H1 (cell line): Measurements from ENCODE around the gene ZBED6. TPM values are rescaled to one million over a fixed set of nuclear protein-coding genes. Genes with fewer than 3 reads are reported as not detected.

Experiments
- CTCF ChIA-PET: fragments of 300-600 bp; sonication (Branson Sonifier 250); formaldehyde crosslinking; loops from one replicate; lab custom pipeline; 2021; ENCODE audit not compliant: partially characterized antibody; lab: Charles Lee
- POLR2A ChIA-PET: fragments of 300-600 bp; sonication (Branson Sonifier 250); formaldehyde crosslinking; loops from one replicate; lab custom pipeline; 2021; ENCODE audit warnings: inconsistent platforms; ENCODE audit not compliant: partially characterized antibody; lab: Charles Lee
- DNase-seq, 2 experiments: peaks; one replicate each; pipeline versions ENCODE4 v3.0.0 to v3.0.0-alpha.2; 2010 to 2022; ENCODE audit warnings: low spot score in 2 of 2, low read depth in 1 of 2, mixed read lengths in 1 of 2
- FAIRE-seq: peaks from 2 replicates; lab custom pipeline; 2011; peaks lifted over from hg19 to GRCh38; lab: Jason Lieb, UNC
- H2AFZ ChIP-seq: 2 replicates; pipeline ENCODE4 v1.8.1; 2012; ENCODE audit warnings: low read length, inconsistent platforms
- H2AK5ac ChIP-seq: 2 replicates; pipeline ENCODE4 v1.6.1; 2013; ENCODE audit warnings: low read depth, low read length
- H2BK120ac ChIP-seq: replicated peaks from 2 replicates; pipeline ENCODE3; 2013; ENCODE audit warnings: low read depth, low read length, inconsistent platforms
- H2BK12ac ChIP-seq: 2 replicates; pipeline ENCODE4 v1.6.1; 2013; ENCODE audit warnings: low read depth, low read length
- H2BK15ac ChIP-seq: 2 replicates; pipeline ENCODE4 v1.6.1; 2013; ENCODE audit warnings: low read length
- H2BK20ac ChIP-seq: 2 replicates; pipeline ENCODE4 v1.6.1; 2013; ENCODE audit warnings: low read length
- H2BK5ac ChIP-seq: 2 replicates; pipeline ENCODE4 v1.6.1; 2013; ENCODE audit warnings: low read depth, low read length
- H3K14ac ChIP-seq: 2 replicates; pipeline ENCODE4 v1.6.1; 2013; ENCODE audit warnings: inconsistent platforms; ENCODE audit not compliant: insufficient read length
- H3K18ac ChIP-seq: 2 replicates; pipeline ENCODE4 v1.6.1; 2013; ENCODE audit warnings: low read length; ENCODE audit errors: extremely low read depth
- H3K23ac ChIP-seq: 2 replicates; pipeline ENCODE4 v1.6.1; 2013; ENCODE audit warnings: inconsistent platforms; ENCODE audit not compliant: insufficient read length
- H3K23me2 ChIP-seq: 2 replicates; pipeline ENCODE4 v1.6.1; 2013; ENCODE audit warnings: low read depth, low read length
- H3K27ac ChIP-seq: 2 replicates; pipeline ENCODE4 v1.6.1; 2011; ENCODE audit warnings: low read depth, low read length, inconsistent platforms
- H3K27me3 ChIP-seq, 4 experiments: replicated peaks in 1 of 4; 1 replicate in 1 of 4; 2 replicates in 3 of 4; pipeline versions ENCODE4 v1.6.1 to v1.8.1; 2011 to 2013; ENCODE audit warnings: low read length in 3 of 4, mild to moderate bottlenecking in 3 of 4, inconsistent platforms in 2 of 4, mixed read lengths in 2 of 4, moderate library complexity in 1 of 4; ENCODE audit not compliant: control insufficient read depth in 3 of 4, insufficient read depth in 3 of 4; ENCODE audit errors: extremely low read depth in 1 of 4
- H3K36me3 ChIP-seq, 4 experiments: 2 replicates each; pipeline versions ENCODE4 v1.6.1 to v1.8.1; 2011 to 2013; ENCODE audit warnings: mild to moderate bottlenecking in 4 of 4, low read length in 3 of 4, moderate library complexity in 2 of 4, control low read depth in 1 of 4, inconsistent platforms in 1 of 4; ENCODE audit not compliant: insufficient read depth in 4 of 4, control insufficient read depth in 2 of 4
- H3K4ac ChIP-seq: replicated peaks from 2 replicates; pipeline ENCODE3; 2013; ENCODE audit warnings: low read length, low read depth, mixed read lengths, inconsistent platforms; ENCODE audit not compliant: insufficient read length
- H3K4me1 ChIP-seq, 4 experiments: replicated peaks in 1 of 4; 1 replicate in 1 of 4; 2 replicates in 3 of 4; pipeline versions ENCODE4 v1.6.1 to v1.8.1; 2011 to 2013; ENCODE audit warnings: low read length in 3 of 4, inconsistent platforms in 2 of 4, mixed read lengths in 1 of 4; ENCODE audit not compliant: insufficient read depth in 4 of 4, control insufficient read depth in 3 of 4
- H3K4me2 ChIP-seq, 2 experiments: 2 replicates each; pipeline versions ENCODE4 v1.6.1 to v1.8.1; 2011 to 2013; ENCODE audit warnings: low read depth in 2 of 2, low read length in 2 of 2, control low read depth in 1 of 2, inconsistent platforms in 1 of 2, mild to moderate bottlenecking in 1 of 2; ENCODE audit not compliant: insufficient read depth in 1 of 2
- H3K4me3 ChIP-seq, 4 experiments: fragments of 200-600, 300-600 bp in 1 of 4; sonication (generic), shearing (Covaris generic), sonication (Bioruptor Twin) in 1 of 4; 2 replicates each; pipeline versions ENCODE4 v1.5.1 to v1.8.1; 2011 to 2016; ENCODE audit warnings: low read length in 4 of 4, low read depth in 3 of 4, control low read depth in 2 of 4, inconsistent platforms in 2 of 4, mild to moderate bottlenecking in 2 of 4, mixed read lengths in 1 of 4, moderate library complexity in 1 of 4; ENCODE audit not compliant: insufficient read depth in 2 of 4; ENCODE audit errors: extremely low read depth in 1 of 4
- H3K56ac ChIP-seq: replicated peaks from 2 replicates; pipeline ENCODE3; 2013; ENCODE audit warnings: low read depth, mild to moderate bottlenecking, mixed read lengths, low read length, inconsistent platforms; ENCODE audit not compliant: insufficient read length
- H3K79me1 ChIP-seq: 2 replicates; pipeline ENCODE4 v1.6.1; 2013; ENCODE audit warnings: low read depth, low read length, control low read depth
- H3K79me2 ChIP-seq, 2 experiments: 2 replicates each; pipeline versions ENCODE4 v1.6.1 to v1.8.1; 2012 to 2013; ENCODE audit warnings: low read length in 2 of 2, mild to moderate bottlenecking in 2 of 2, inconsistent platforms in 1 of 2; ENCODE audit not compliant: insufficient read depth in 2 of 2, control insufficient read depth in 1 of 2
- H3K9ac ChIP-seq, 4 experiments: replicated peaks in 1 of 4; 1 replicate in 1 of 4; 2 replicates in 3 of 4; pipeline versions ENCODE4 v1.6.1 to v1.8.1; 2011 to 2013; ENCODE audit warnings: low read depth in 3 of 4, low read length in 3 of 4, control low read depth in 2 of 4, mild to moderate bottlenecking in 2 of 4, moderate library complexity in 2 of 4, inconsistent platforms in 1 of 4; ENCODE audit errors: extremely low read depth in 1 of 4
- H3K9me3 ChIP-seq, 2 experiments: 2 replicates each; pipeline versions ENCODE4 v1.6.1 to v1.8.1; 2012 to 2013; ENCODE audit warnings: mild to moderate bottlenecking in 2 of 2, moderate library complexity in 2 of 2, control low read depth in 1 of 2, inconsistent platforms in 1 of 2, low read depth in 1 of 2, low read length in 1 of 2, mixed read lengths in 1 of 2; ENCODE audit not compliant: insufficient read depth in 2 of 2
- H4K20me1 ChIP-seq, 2 experiments: replicated peaks in 1 of 2; 2 replicates each; pipeline versions ENCODE3 to v1.8.1; 2011 to 2013; ENCODE audit warnings: inconsistent platforms in 2 of 2, low read length in 2 of 2, mild to moderate bottlenecking in 1 of 2; ENCODE audit not compliant: insufficient read depth in 2 of 2, control insufficient read depth in 1 of 2
- H4K5ac ChIP-seq: 2 replicates; pipeline ENCODE4 v1.6.1; 2013; ENCODE audit warnings: low read length, low read depth, mixed read lengths, inconsistent platforms; ENCODE audit not compliant: insufficient read length
- H4K8ac ChIP-seq: 2 replicates; pipeline ENCODE4 v1.8.0; 2013; ENCODE audit warnings: mild to moderate bottlenecking, moderate library complexity, low read length, inconsistent platforms; ENCODE audit not compliant: insufficient read depth; ENCODE audit errors: extremely low read depth
- H4K91ac ChIP-seq: replicated peaks from 2 replicates; pipeline ENCODE3; 2013; ENCODE audit warnings: low read length, mixed read lengths, inconsistent platforms; ENCODE audit not compliant: insufficient read length
- ASH2L ChIP-seq: fragments of 200-600, 300-600 bp; sonication (generic); IDR thresholded peaks from one replicate; pipeline ENCODE4 v1.7.1; 2017; ENCODE audit warnings: low read length
- BACH1 ChIP-seq: IDR thresholded peaks from 2 replicates; pipeline ENCODE4 v1.6.1; 2012; ENCODE audit warnings: low read length, improper control_type of control experiment
- CBX5 ChIP-seq: fragments of 300-800, 300-1000 bp; sonication (generic); IDR thresholded peaks from 2 replicates; pipeline ENCODE4 v1.7.1; 2016; ENCODE audit warnings: antibody characterized with exemption, low read length, low read depth
- CBX8 ChIP-seq: fragments of 300-800, 300-1000 bp; sonication (generic); IDR thresholded peaks from 2 replicates; pipeline ENCODE4 v1.7.1; 2016; ENCODE audit warnings: low read depth, low read length, borderline replicate concordance
- CEBPB ChIP-seq: IDR thresholded peaks from 2 replicates; pipeline ENCODE4 v1.6.1; 2012; ENCODE audit warnings: low read depth, low read length
- EP300 ChIP-seq, 2 experiments: IDR thresholded peaks; 1 replicate in 1 of 2; 2 replicates in 1 of 2; pipeline ENCODE4 v1.6.1; 2011 to 2012; ENCODE audit warnings: low read depth in 2 of 2, low read length in 2 of 2, mild to moderate bottlenecking in 2 of 2, borderline replicate concordance in 1 of 2, inconsistent platforms in 1 of 2, moderate library complexity in 1 of 2
- JUN ChIP-seq: IDR thresholded peaks from 2 replicates; pipeline ENCODE4 v1.6.1; 2011; ENCODE audit warnings: low read depth, mild to moderate bottlenecking, improper control_type of control experiment, low read length
- KDM5A ChIP-seq: fragments of 200-600 bp; IDR thresholded peaks from 2 replicates; pipeline ENCODE4 v1.7.1; 2012; ENCODE audit warnings: mild to moderate bottlenecking, low read length, inconsistent platforms, mixed read lengths
- MAFK ChIP-seq: IDR thresholded peaks from 2 replicates; pipeline ENCODE4 v1.6.1; 2012; ENCODE audit warnings: low read depth, mild to moderate bottlenecking, improper control_type of control experiment, low read length
- POLR2A ChIP-seq, 2 experiments: IDR thresholded peaks; 1 replicate in 1 of 2; 2 replicates in 1 of 2; pipeline ENCODE4 v1.6.1; 2011; ENCODE audit warnings: low read depth in 2 of 2, low read length in 2 of 2, mild to moderate bottlenecking in 2 of 2; ENCODE audit errors: control extremely low read depth in 1 of 2
- POLR2AphosphoS5 ChIP-seq: IDR thresholded peaks from 2 replicates; pipeline ENCODE4 v1.6.1; 2011; ENCODE audit warnings: low read depth, low read length
- RAD21 ChIP-seq, 2 experiments: IDR thresholded peaks in 1 of 2; conservative IDR thresholded peaks in 1 of 2; 2 replicates each; pipeline ENCODE4 v1.6.1; 2011; ENCODE audit warnings: low read depth in 2 of 2, low read length in 2 of 2, improper control_type of control experiment in 1 of 2, inconsistent platforms in 1 of 2, mild to moderate bottlenecking in 1 of 2, moderate library complexity in 1 of 2
- SIX5 ChIP-seq: IDR thresholded peaks from 2 replicates; pipeline ENCODE4 v1.6.1; 2011; ENCODE audit warnings: mild to moderate bottlenecking, low read depth, low read length
- SRF ChIP-seq: IDR thresholded peaks from 2 replicates; pipeline ENCODE4 v1.6.1; 2011; ENCODE audit warnings: mild to moderate bottlenecking, low read depth, low read length, moderate library complexity
- TBP ChIP-seq: IDR thresholded peaks from 2 replicates; pipeline ENCODE4 v1.6.1; 2011; ENCODE audit warnings: low read depth, low read length, improper control_type of control experiment
- TEAD4 ChIP-seq: IDR thresholded peaks from 2 replicates; pipeline ENCODE4 v1.6.1; 2012; ENCODE audit warnings: low read depth, low read length, inconsistent platforms, mixed read lengths
- WGBS, 2 experiments: shearing (Covaris generic) in 1 of 2; methylation state at CpG; one replicate each; pipeline versions ENCODE4 v1.1.6 to v1.1.7; 2013 to 2015; ENCODE audit warnings: low lambda C conversion rate in 2 of 2, mixed read lengths in 2 of 2, inconsistent platforms in 1 of 2, low coverage in 1 of 2, missing lambda C conversion rate in 1 of 2; ENCODE audit not compliant: insufficient replicate concordance in 2 of 2, insufficient coverage in 1 of 2, insufficient read length in 1 of 2; ENCODE audit errors: extremely low coverage in 1 of 2, missing lambda C conversion rate in 1 of 2; 5-methylcytosine and 5-hydroxymethylcytosine counted together
- polyA plus RNA-seq, 7 experiments: library from polyadenylated mRNA; depleted of rRNA in 3 of 7; stranded (reverse) in 5 of 7; unstranded in 2 of 7; fragments of >200 nt in 5 of 7; fragments of 200-250 nt in 2 of 7; gene quantifications; 1 replicate in 5 of 7; 2 replicates in 1 of 7; 4 replicates in 1 of 7; pipeline versions ENCODE4 v1.2.1 to v1.2.3, GENCODE V29; 2011 to 2013; ENCODE audit warnings: missing spikeins in 2 of 7, mixed read lengths in 2 of 7
- total RNA-seq: library from RNA; stranded (reverse); fragmentation: NEBNext Ultra II Directional; extraction: Animal tissue kit (Norgen Biotek cat#: 25700); gene quantifications from 2 replicates; pipeline ENCODE4 v1.2.1, GENCODE V29; 2021

ZBED6 gene
- total and polyA plus RNA-seq, 2 of the 8 experiments (the other 6 are each of a cell fraction or from before 2014, with no cell fraction given), result 1.4 to 25.9 TPM

GRCh38 chr1:203818399-203818798 lies 23.0 kb downstream of the ZBED6 start:
- Histone ChIP-seq H3K14ac (no peak overlapping the region), H3K4me2 (no peak overlapping the region), H4K91ac (no peak overlapping the region), H4K8ac (no peak overlapping the region), H2BK20ac (no peak overlapping the region), H2BK120ac (no peak overlapping the region), H2BK15ac (no peak overlapping the region), H4K20me1 (peaks cover 7 to 9% of the 10 kb centered on the region in 2 experiments), H2BK5ac (no peak overlapping the region), H3K9ac (no peak overlapping the region), H2BK12ac (no peak overlapping the region), H3K23ac (no peak overlapping the region), H3K4ac (no peak overlapping the region), H3K79me2 (peaks cover 0 to 27% of the 10 kb centered on the region in 2 experiments; a peak in 1 of 4 replicates), H3K79me1 (peaks cover 2% of the 10 kb centered on the region; the same call in 1 of the 2 replicates), H2AFZ (no peak overlapping the region), H3K56ac (no peak overlapping the region), H3K23me2 (no peaks in the 10 kb centered on the region), H3K9me3 (no peaks in the 10 kb centered on the region), H4K5ac (no peak overlapping the region), H3K27me3 (no peaks in the 10 kb centered on the region), H3K4me1 (no peaks in the 10 kb centered on the region), H3K36me3 (peaks cover 13 to 67% (median 43%) of the 10 kb centered on the region in 4 experiments), H3K27ac (no peak overlapping the region), H3K18ac (no peak overlapping the region), H2AK5ac (no peak overlapping the region), H3K4me3 (no peak overlapping the region)
- WGBS, 2 experiments, result 85% methylated on average over 6 of the region's 6 CpGs; no CpG with 5 or more reads in 1 of the 2 experiments
- ChIA-PET POLR2A (interaction anchor here (1.5 kb wide), 1 partner anchor 21 kb away, joined by 5 read pairs; no protein-coding TSS in a partner anchor), CTCF (no interaction called here)
- no peak for FAIRE-seq
- DNase-seq, result no peak
- TF ChIP-seq CEBPB (no peak), BACH1 (no peak), POLR2A (IDR thresholded peaks at IDR 0.05; ENCODE audit: control extremely low read depth in 1 of 2, low read depth in 2 of 2, low read length in 2 of 2) (no peak), TBP (no peak), RAD21 (IDR thresholded peaks at IDR 0.05 in 1 of 2, conservative IDR thresholded peaks at IDR 0.05 in 1 of 2; ENCODE audit: low read depth in 2 of 2, low read length in 2 of 2) (no peak), KDM5A (no peak), POLR2AphosphoS5 (no peak), EP300 (IDR thresholded peaks at IDR 0.05; ENCODE audit: borderline replicate concordance in 1 of 2, low read depth in 2 of 2, low read length in 2 of 2) (no peak), CBX8 (no peak), CBX5 (no peak), SRF (no peak), SIX5 (no peak), JUN (no peak), ASH2L (no peak), TEAD4 (no peak), MAFK (no peak)
